ENCODE results near the gene PDLIM3.

The PDLIM3 gene

DNA sequence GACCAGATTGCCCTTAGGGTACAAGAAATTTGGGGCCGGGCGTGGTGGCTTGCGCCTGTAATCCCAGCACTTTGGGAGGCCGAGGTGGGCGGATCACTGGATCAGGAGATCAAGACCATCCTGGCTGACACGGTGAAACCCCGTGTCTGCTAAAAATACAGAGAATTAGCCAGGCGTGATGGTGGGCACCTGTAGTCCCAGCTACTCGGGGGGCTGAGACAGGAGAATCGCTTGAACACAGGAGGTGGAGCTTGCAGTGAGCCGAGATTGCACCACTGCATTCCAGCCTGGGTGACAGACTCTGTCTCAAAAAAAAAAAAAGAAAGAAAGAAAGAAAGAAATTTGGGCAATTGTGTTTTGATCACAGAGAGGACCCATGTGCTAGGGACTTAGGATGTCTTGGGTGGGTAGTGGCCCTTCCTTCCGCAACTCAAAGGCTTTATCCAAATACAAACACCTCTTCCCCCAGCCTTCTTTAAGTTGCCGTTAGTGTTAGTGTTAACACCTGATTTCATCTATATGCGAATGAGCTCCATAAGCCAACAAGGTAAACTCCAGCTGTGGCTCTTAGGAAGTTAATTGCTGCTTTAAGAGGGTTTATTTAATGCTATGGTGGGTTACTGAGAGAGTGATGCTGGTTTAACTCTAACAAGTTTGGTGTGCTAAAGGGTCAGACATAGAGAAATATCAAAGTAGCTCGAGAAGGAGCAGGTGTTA, 55.1 kb downstream of the PDLIM3 start:
- TF ChIP-seq GATA3 (IDR thresholded peaks at IDR 0.05; ENCODE audit: low read depth, low read length) = no peak

DNA sequence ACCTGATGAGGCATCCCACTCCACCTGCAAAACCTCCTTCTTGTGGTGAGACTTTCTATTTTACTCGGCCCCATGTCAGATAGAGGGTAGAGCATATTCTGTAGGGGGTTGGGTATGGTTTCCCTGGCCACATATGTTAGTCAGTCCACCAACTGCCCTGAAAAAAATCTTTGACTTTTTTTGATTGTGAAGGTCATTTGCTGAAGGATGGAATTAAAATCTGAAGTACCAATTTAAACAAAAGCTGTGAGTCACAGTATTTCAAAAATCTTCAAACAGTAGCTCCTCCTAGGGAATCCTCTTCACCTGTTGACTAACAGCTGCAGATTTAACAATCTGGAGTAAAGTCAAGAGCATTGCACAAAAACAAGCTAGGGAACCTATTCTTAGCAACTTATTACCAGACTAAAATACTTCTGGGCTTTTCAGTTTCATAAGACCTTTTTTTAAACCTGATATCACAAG, 55.8 kb downstream of the PDLIM3 start:
- no peak for TF ChIP-seq GATA2 (IDR thresholded peaks at IDR 0.05; ENCODE audit: low read depth, low read length)
- no peak for TF ChIP-seq GATA3 (IDR thresholded peaks at IDR 0.05; ENCODE audit: low read depth, low read length)

DNA sequence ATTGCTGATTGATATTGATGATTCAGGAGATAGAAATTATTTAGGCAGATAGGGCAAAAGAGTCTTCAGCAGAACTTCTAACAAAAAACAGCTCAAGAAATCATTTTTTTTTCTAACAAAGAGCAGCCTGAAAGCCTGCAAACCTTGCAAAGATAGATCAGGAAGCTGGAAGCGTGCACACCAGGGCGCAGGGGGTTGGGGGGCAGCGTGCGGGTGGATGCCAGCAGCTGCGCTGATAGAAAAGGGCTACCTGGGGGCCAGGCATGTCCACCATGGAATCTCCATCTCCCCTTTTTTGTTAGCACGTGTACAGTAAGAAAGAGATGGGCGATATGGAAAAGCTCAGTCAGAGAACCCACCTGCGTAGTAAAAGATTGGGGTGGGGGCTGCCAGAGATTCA, 62.1 kb downstream of the PDLIM3 start:
- TF ChIP-seq GATA2 (IDR thresholded peaks at IDR 0.05; ENCODE audit: low read depth, low read length) = no peak
- no peak for TF ChIP-seq GATA3 (IDR thresholded peaks at IDR 0.05; ENCODE audit: low read depth, low read length)

DNA sequence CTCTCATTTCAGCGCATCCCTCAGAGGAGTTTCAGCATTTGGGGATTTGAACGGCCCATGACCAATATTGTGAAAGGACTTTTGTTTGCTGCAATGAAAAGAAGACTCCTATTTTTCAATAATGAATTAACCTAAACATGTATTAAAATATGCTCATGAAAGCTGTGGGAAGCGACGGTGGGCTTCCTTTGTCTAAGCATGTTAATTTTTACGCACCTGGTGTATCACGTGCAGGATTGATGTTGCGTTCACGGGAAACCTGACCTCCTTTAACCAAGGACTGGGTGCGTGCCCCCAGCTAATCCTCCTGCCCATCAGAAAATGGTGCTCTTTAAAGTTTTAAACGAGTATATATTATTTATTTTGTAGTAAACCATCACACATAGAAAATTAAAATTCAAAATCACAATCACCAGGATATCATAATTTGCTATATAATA, 63.2 kb downstream of the PDLIM3 start:
- no peak for TF ChIP-seq GATA2 (IDR thresholded peaks at IDR 0.05; ENCODE audit: low read depth, low read length)
- TF ChIP-seq GATA3 (IDR thresholded peaks at IDR 0.05; ENCODE audit: low read depth, low read length) = no peak

DNA sequence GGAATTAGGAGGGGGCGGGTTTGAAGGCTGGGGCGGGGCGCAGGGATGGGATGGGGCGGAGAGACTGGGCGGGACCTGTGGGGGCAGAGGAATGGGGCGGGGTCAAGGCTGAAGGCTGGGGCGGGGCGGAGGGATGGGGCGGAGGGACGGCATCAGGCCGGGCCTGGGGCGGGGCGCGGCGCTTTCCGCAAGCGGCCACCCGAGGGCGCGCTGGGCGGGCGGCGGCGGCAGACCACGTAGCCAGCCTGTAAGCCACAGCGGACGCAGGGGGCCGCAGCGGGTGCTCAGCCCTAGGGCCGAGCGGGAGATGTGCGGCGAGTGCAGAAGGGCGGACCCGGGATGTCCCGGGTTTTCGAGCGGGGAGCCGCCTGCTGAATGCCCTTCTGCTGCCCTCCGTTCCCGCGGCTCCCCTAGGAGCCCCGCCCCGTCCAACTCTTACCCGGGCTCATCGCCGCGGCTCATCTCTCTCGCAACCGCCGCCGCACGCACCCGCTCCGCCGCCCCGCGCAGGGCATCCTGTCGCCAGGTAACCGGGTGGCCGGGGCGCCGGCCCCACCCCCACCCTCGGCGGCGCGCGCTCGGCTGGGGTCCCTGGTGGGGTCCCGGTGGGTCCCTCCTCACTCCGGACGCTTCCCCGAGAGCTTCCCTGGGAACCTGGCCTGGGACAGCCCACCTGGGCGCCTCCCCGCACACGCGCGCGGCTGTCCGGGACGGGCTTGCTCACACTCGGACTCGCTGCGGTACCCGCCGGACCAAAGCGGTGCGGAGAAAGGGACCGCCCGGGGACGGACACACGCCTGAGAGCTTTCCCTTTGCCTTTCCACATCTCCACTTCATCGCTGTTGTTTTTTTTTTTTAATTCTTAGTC, 63.8 kb downstream of the PDLIM3 start, which contains the start of gene CCDC110:
CCDC110 (minus strand) TSS at position 499 of the 868 bp plus-strand sequence; CDS start at position 449, 50 bp downstream.
- TF ChIP-seq GATA3 (IDR thresholded peaks at IDR 0.05; ENCODE audit: low read depth, low read length) (no peak), GATA2 (IDR thresholded peaks at IDR 0.05; ENCODE audit: low read depth, low read length) (no peak; the same call in 1 of the 2 replicates)

DNA sequence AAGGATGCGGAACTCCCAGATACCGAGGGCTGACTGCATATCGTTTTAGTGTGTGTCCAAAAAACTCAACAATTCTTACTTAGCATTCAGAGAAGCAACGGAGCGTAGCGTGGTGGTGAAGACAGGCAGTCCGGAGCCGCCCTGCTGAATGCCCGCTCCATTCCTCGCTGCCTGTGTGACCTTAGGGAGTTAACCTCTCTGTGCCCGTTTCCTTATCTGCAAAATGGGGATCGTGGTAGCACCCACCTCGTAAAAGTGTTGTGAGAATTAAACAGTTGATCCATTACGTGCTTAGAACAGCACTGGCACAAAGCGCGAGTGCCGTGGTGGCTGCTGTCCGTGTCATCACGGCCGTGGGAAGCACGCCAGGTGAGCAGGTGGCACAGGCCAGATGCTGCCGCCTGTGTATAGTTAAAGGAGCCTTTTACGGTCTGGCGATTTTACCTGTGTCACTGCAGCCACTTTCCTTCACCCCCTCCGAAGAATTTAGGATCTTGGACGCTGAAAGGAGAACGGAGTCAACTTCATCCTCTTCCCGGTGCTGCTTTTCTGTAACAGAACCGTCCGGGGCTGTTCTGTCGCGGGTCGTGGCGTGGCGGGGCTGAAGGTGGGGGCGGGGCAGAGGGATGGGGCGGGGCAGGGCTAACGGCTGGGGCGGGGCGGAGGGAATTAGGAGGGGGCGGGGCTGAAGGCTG, 64.7 kb downstream of the PDLIM3 start:
- no peak for TF ChIP-seq GATA2 (IDR thresholded peaks at IDR 0.05; ENCODE audit: low read depth, low read length)
- TF ChIP-seq GATA3 (IDR thresholded peaks at IDR 0.05; ENCODE audit: low read depth, low read length) = no peak

DNA sequence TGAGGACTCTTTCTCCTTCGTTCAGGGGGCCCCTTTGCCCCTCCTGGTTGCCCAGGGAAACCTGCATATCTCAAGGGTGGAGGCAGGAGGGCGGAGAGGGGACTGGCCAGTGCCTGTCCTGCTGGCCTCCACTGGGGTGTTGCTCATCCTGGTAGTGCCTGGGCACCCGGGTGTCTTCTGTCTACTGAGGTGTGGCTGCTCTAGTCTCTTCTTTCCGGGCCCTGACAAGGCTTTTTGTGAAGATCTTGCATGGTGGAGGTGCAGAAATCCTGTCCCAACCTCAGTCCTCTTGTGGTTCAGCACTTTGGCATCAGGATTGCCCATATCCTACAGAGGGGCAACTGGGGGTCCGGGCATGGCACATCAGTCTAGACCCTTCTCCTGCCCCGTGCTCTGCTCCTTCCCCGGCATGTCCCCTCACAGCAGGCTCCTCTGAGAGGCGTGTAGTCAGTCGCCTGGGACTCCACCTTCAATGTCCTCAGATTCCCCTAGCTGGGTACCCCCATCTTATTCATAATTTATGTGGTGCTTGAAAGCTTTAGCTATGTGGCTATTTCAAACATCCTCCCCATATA, 65.6 kb downstream of the PDLIM3 start:
- TF ChIP-seq GATA3 (IDR thresholded peaks at IDR 0.05; ENCODE audit: low read depth, low read length) = no peak
- TF ChIP-seq GATA2 (IDR thresholded peaks at IDR 0.05; ENCODE audit: low read depth, low read length) = no peak

DNA sequence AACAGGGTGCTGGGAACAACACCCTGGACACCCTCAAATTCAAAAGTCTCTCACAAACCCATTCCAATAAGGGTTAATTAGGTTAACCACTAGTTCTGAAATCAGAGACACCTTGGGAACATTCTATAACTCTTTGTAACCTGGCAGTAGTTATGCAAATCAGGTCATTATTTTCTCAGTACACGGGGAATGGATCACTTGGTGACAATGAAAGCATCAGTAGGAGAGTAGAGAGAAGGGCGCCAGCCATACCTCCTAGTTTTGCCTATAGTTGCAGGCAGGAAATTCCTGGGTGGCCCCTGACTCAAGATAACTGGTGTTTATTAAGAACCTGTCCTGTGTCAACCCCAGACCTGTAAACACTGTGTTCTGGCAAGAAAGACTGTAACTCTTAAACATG, 66.3 kb downstream of the PDLIM3 start:
- TF ChIP-seq GATA2 (IDR thresholded peaks at IDR 0.05; ENCODE audit: low read depth, low read length) (no peak), GATA3 (IDR thresholded peaks at IDR 0.05; ENCODE audit: low read depth, low read length) (no peak)

DNA sequence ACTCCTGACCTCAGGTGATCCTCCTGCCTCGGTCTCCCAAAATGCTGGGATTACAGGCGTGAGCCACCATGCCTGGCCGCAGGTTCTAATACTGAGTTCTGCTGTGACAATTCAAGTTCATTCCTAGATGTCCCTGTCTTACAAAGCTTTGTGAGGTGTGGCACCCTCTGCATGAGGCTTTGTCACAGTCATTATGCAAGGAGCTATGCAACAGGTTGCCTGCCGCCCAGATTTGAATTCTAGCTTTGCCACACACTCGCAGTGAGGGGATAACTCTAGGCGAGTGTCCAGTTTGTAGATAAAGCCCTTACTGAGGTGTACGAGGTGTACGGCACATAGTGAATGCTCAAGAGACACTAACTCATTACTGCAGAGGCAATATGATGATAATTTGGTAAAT, 67.3 kb downstream of the PDLIM3 start:
- TF ChIP-seq GATA2 (IDR thresholded peaks at IDR 0.05; ENCODE audit: low read depth, low read length) = no peak
- TF ChIP-seq GATA3 (IDR thresholded peaks at IDR 0.05; ENCODE audit: low read depth, low read length) = no peak

DNA sequence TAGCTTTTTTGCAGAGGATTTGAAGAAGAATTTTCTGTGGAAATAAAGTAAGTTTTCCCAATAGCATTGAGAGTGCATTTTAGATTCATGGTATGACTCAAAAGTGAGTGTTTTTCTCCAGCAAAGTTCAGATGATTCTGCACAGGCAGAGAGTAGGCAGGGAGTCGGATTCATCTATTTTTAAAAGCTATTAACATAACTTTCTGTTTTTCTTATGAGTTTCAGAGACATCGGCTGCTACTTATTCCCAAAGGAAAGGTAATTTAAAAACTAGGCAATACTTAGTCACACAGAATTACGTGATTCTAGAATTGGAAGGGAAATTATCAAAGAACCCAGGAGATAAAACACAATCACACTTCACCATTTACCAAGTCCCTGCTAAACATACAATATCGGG, 68.2 kb downstream of the PDLIM3 start:
- no peak for TF ChIP-seq GATA2 (IDR thresholded peaks at IDR 0.05; ENCODE audit: low read depth, low read length)
- TF ChIP-seq GATA3 (IDR thresholded peaks at IDR 0.05; ENCODE audit: low read depth, low read length) = no peak

DNA sequence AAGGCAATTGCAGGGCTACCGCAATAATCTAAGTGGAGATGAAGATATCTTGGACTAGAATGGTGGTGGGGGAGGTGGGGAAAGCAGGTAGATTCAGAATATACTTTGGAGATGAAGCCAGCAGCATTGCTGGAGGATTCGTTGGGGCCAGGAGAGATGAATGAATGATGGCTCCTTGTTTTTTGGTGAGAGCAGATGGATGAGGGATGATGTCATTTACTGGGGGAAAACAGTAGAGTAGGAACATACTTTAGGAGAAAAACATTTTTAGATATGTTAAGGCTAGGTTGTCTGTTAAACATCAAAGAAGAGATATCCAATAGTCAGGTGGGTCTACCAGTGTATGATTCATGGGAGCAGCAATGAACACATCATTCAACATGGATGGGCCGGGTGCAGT, 69.6 kb downstream of the PDLIM3 start:
- no peak for TF ChIP-seq GATA3 (IDR thresholded peaks at IDR 0.05; ENCODE audit: low read depth, low read length)
- no peak for TF ChIP-seq GATA2 (IDR thresholded peaks at IDR 0.05; ENCODE audit: low read depth, low read length)

DNA sequence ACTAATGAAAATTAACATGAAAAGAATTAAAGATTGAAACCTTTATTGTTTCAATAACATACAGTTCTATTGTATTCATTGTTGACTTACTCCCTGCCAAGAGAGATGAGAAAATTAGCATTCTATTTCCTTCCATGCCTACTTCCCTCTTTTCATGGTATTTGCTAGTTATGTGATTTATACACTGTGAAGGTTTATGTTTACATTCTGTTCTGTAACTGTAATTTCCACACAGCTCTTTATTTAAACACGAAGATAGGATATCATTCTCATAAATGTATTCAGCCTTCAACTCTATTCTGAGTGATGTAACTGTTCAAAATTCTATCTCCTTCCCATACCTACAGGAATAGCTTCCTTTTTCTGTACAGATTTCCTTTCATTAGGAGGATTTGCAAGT, 70.4 kb downstream of the PDLIM3 start:
- TF ChIP-seq GATA3 (IDR thresholded peaks at IDR 0.05; ENCODE audit: low read depth, low read length) (no peak), GATA2 (IDR thresholded peaks at IDR 0.05; ENCODE audit: low read depth, low read length) (no peak)

DNA sequence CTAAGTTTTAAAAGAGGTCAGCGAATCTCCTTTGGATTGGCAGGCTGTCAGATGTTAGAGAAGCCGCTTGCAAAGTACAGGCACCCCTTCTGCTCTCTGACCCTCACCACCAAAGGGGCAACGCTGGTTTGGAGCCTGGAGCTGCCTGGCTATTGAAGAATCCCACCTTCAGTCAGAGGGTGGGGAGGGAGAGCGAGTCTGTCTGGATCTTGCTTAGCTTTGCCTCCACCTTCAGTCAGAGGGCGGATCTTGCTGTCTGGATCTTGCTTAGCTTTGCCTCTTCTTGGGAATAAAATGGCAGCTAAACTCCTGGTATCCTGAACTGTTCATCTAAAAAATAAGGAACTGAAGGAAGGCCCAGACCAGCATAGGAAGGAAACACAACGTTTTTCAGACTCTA, 71.1 kb downstream of the PDLIM3 start:
- no peak for TF ChIP-seq GATA3 (IDR thresholded peaks at IDR 0.05; ENCODE audit: low read depth, low read length)
- TF ChIP-seq GATA2 (IDR thresholded peaks at IDR 0.05; ENCODE audit: low read depth, low read length) = no peak

DNA sequence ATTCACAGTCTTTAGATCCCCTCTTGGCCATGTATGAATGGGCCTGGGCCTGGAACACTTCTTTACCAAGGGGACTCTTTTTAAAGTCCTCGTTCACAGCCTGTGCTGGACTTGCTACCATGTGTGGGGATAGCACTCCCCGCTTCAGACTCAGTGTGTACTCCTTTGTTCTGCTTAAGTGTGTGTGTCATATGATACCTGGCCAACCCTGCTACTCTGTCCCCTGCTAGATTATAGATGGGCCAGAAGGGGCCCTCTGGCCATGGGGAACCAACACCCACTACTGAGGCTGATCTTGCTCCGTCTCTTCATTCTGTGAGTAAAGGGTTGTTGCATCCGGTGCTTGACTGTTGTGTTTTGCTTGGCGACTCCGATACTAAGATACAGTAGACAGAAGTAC, 71.8 kb downstream of the PDLIM3 start:
- TF ChIP-seq GATA3 (IDR thresholded peaks at IDR 0.05; ENCODE audit: low read depth, low read length) (no peak), GATA2 (IDR thresholded peaks at IDR 0.05; ENCODE audit: low read depth, low read length) (no peak)
